Fibroblast of the aortic adventitia (primary cell): ENCODE measurements around the gene ACOX1. TPM values are rescaled to one million over a fixed set of nuclear protein-coding genes. Genes with fewer than 3 reads are reported as not detected.
A peak's percentile ranks its signal among the peaks of the same experiment; 100 is the strongest.

ENCODE experiments used
- DNase-seq: peaks from one replicate; pipeline ENCODE4 v3.0.0-alpha.2; 2010; ENCODE audit warnings: low read depth
- H3K4me3 ChIP-seq: 2 replicates; pipeline ENCODE4 v1.5.1; 2011; ENCODE audit warnings: low read depth, mild to moderate bottlenecking, control low read depth, low read length, moderate library complexity
- CTCF ChIP-seq: IDR thresholded peaks from 2 replicates; pipeline ENCODE4 v1.5.1; 2011; ENCODE audit warnings: mild to moderate bottlenecking, low read length, control low read depth, inconsistent platforms; ENCODE audit not compliant: insufficient read depth
- total RNA-seq: library from RNA; depleted of rRNA; stranded (reverse); fragments of >200 nt; gene quantifications from 2 replicates; pipeline ENCODE4 v1.2.3, GENCODE V29; 2012; ENCODE audit warnings: low replicate concordance

ACOX1 gene
- total RNA-seq, 1 donor, result 61.5 TPM

- no peak for TF ChIP-seq CTCF
Measured at GRCh38 chr17:75945211-75945610, 33.8 kb downstream of the ACOX1 start.

GRCh38 chr17:75943491-75943890, 35.5 kb downstream of the ACOX1 start:
- no peak overlapping the region for H3K4me3 ChIP-seq
- TF ChIP-seq CTCF, result no peak

More at GRCh38 chr17:75945211-75945610, 33.8 kb downstream of the ACOX1 start:
- no peak for DNase-seq
- H3K4me3 ChIP-seq, result no peak overlapping the region

GRCh38 chr17:75942473-75942872, 36.5 kb downstream of the ACOX1 start:
- DNase-seq, result no peak
- no peak for TF ChIP-seq CTCF
- H3K4me3 ChIP-seq, result no peak overlapping the region

More at GRCh38 chr17:75943491-75943890, 35.5 kb downstream of the ACOX1 start:
- DNase-seq, result no peak

- H3K4me3 ChIP-seq, result peak overlapping the region; percentile 55
- DNase-seq, result no peak
- TF ChIP-seq CTCF, result no peak
Measured at GRCh38 chr17:75941442-75941819, 37.5 kb downstream of the ACOX1 start.

- H3K4me3 ChIP-seq, result peak within 1 kb of the TSS; percentile 86
- TF ChIP-seq CTCF, result no peak
- DNase-seq, result peak; percentile 88
Measured at GRCh38 chr17:75940727-75941441, 38.1 kb downstream of the ACOX1 start, which contains the start of gene FBF1. FBF1 (minus strand) TSS chr17:75941042; CDS start chr17:75938149, 2,893 bp downstream.

DNA sequence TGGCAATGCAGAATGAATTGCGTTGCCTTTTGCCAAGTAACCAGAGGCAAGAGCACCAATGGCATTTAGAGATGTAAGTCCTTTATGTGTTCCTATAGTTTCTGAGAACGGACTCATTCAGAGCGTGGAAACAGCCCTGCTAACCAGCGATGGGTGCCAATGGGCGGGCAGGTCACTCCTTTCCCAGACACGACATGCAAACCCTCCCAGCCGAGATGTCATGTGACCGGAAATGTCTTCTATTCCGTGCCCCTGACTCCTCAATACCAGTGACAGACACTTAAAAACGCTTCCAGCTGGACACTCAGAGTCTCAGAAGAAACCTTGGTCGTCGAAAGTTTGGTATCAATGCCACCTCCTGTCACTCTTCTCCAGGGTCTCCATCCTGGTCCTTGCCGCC, 41.3 kb downstream of the ACOX1 start:
- H3K4me3 ChIP-seq, result no peak overlapping the region
- no peak for TF ChIP-seq CTCF
- no peak for DNase-seq
